H1 (cell line): ENCODE measurements around the gene TLE5. TPM values are rescaled to one million over a fixed set of nuclear protein-coding genes. Genes with fewer than 3 reads are reported as not detected.

Source experiments
- CTCF ChIA-PET: fragments of 300-600 bp; sonication (Branson Sonifier 250); formaldehyde crosslinking; loops from one replicate; lab custom pipeline; 2021; ENCODE audit not compliant: partially characterized antibody; lab: Charles Lee
- POLR2A ChIA-PET: fragments of 300-600 bp; sonication (Branson Sonifier 250); formaldehyde crosslinking; loops from one replicate; lab custom pipeline; 2021; ENCODE audit warnings: inconsistent platforms; ENCODE audit not compliant: partially characterized antibody; lab: Charles Lee
- DNase-seq, 2 experiments: peaks; one replicate each; pipeline versions ENCODE4 v3.0.0 to v3.0.0-alpha.2; 2010 to 2022; ENCODE audit warnings: low spot score in 2 of 2, low read depth in 1 of 2, mixed read lengths in 1 of 2
- FAIRE-seq: peaks from 2 replicates; lab custom pipeline; 2011; peaks lifted over from hg19 to GRCh38; lab: Jason Lieb, UNC
- H2AFZ ChIP-seq: 2 replicates; pipeline ENCODE4 v1.8.1; 2012; ENCODE audit warnings: low read length, inconsistent platforms
- H2AK5ac ChIP-seq: 2 replicates; pipeline ENCODE4 v1.6.1; 2013; ENCODE audit warnings: low read depth, low read length
- H2BK120ac ChIP-seq: replicated peaks from 2 replicates; pipeline ENCODE3; 2013; ENCODE audit warnings: low read depth, low read length, inconsistent platforms
- H2BK12ac ChIP-seq: 2 replicates; pipeline ENCODE4 v1.6.1; 2013; ENCODE audit warnings: low read depth, low read length
- H2BK15ac ChIP-seq: 2 replicates; pipeline ENCODE4 v1.6.1; 2013; ENCODE audit warnings: low read length
- H2BK20ac ChIP-seq: 2 replicates; pipeline ENCODE4 v1.6.1; 2013; ENCODE audit warnings: low read length
- H2BK5ac ChIP-seq: 2 replicates; pipeline ENCODE4 v1.6.1; 2013; ENCODE audit warnings: low read depth, low read length
- H3K14ac ChIP-seq: 2 replicates; pipeline ENCODE4 v1.6.1; 2013; ENCODE audit warnings: inconsistent platforms; ENCODE audit not compliant: insufficient read length
- H3K18ac ChIP-seq: 2 replicates; pipeline ENCODE4 v1.6.1; 2013; ENCODE audit warnings: low read length; ENCODE audit errors: extremely low read depth
- H3K23ac ChIP-seq: 2 replicates; pipeline ENCODE4 v1.6.1; 2013; ENCODE audit warnings: inconsistent platforms; ENCODE audit not compliant: insufficient read length
- H3K23me2 ChIP-seq: 2 replicates; pipeline ENCODE4 v1.6.1; 2013; ENCODE audit warnings: low read depth, low read length
- H3K27ac ChIP-seq: 2 replicates; pipeline ENCODE4 v1.6.1; 2011; ENCODE audit warnings: low read depth, low read length, inconsistent platforms
- H3K27me3 ChIP-seq, 4 experiments: replicated peaks in 1 of 4; 1 replicate in 1 of 4; 2 replicates in 3 of 4; pipeline versions ENCODE4 v1.6.1 to v1.8.1; 2011 to 2013; ENCODE audit warnings: low read length in 3 of 4, mild to moderate bottlenecking in 3 of 4, inconsistent platforms in 2 of 4, mixed read lengths in 2 of 4, moderate library complexity in 1 of 4; ENCODE audit not compliant: control insufficient read depth in 3 of 4, insufficient read depth in 3 of 4; ENCODE audit errors: extremely low read depth in 1 of 4
- H3K36me3 ChIP-seq, 4 experiments: 2 replicates each; pipeline versions ENCODE4 v1.6.1 to v1.8.1; 2011 to 2013; ENCODE audit warnings: mild to moderate bottlenecking in 4 of 4, low read length in 3 of 4, moderate library complexity in 2 of 4, control low read depth in 1 of 4, inconsistent platforms in 1 of 4; ENCODE audit not compliant: insufficient read depth in 4 of 4, control insufficient read depth in 2 of 4
- H3K4ac ChIP-seq: replicated peaks from 2 replicates; pipeline ENCODE3; 2013; ENCODE audit warnings: low read length, low read depth, mixed read lengths, inconsistent platforms; ENCODE audit not compliant: insufficient read length
- H3K4me1 ChIP-seq, 4 experiments: replicated peaks in 1 of 4; 1 replicate in 1 of 4; 2 replicates in 3 of 4; pipeline versions ENCODE4 v1.6.1 to v1.8.1; 2011 to 2013; ENCODE audit warnings: low read length in 3 of 4, inconsistent platforms in 2 of 4, mixed read lengths in 1 of 4; ENCODE audit not compliant: insufficient read depth in 4 of 4, control insufficient read depth in 3 of 4
- H3K4me2 ChIP-seq, 2 experiments: 2 replicates each; pipeline versions ENCODE4 v1.6.1 to v1.8.1; 2011 to 2013; ENCODE audit warnings: low read depth in 2 of 2, low read length in 2 of 2, control low read depth in 1 of 2, inconsistent platforms in 1 of 2, mild to moderate bottlenecking in 1 of 2; ENCODE audit not compliant: insufficient read depth in 1 of 2
- H3K4me3 ChIP-seq, 4 experiments: fragments of 200-600, 300-600 bp in 1 of 4; sonication (generic), shearing (Covaris generic), sonication (Bioruptor Twin) in 1 of 4; 2 replicates each; pipeline versions ENCODE4 v1.5.1 to v1.8.1; 2011 to 2016; ENCODE audit warnings: low read length in 4 of 4, low read depth in 3 of 4, control low read depth in 2 of 4, inconsistent platforms in 2 of 4, mild to moderate bottlenecking in 2 of 4, mixed read lengths in 1 of 4, moderate library complexity in 1 of 4; ENCODE audit not compliant: insufficient read depth in 2 of 4; ENCODE audit errors: extremely low read depth in 1 of 4
- H3K56ac ChIP-seq: replicated peaks from 2 replicates; pipeline ENCODE3; 2013; ENCODE audit warnings: low read depth, mild to moderate bottlenecking, mixed read lengths, low read length, inconsistent platforms; ENCODE audit not compliant: insufficient read length
- H3K79me1 ChIP-seq: 2 replicates; pipeline ENCODE4 v1.6.1; 2013; ENCODE audit warnings: low read depth, low read length, control low read depth
- H3K79me2 ChIP-seq, 2 experiments: 2 replicates each; pipeline versions ENCODE4 v1.6.1 to v1.8.1; 2012 to 2013; ENCODE audit warnings: low read length in 2 of 2, mild to moderate bottlenecking in 2 of 2, inconsistent platforms in 1 of 2; ENCODE audit not compliant: insufficient read depth in 2 of 2, control insufficient read depth in 1 of 2
- H3K9ac ChIP-seq, 4 experiments: replicated peaks in 1 of 4; 1 replicate in 1 of 4; 2 replicates in 3 of 4; pipeline versions ENCODE4 v1.6.1 to v1.8.1; 2011 to 2013; ENCODE audit warnings: low read depth in 3 of 4, low read length in 3 of 4, control low read depth in 2 of 4, mild to moderate bottlenecking in 2 of 4, moderate library complexity in 2 of 4, inconsistent platforms in 1 of 4; ENCODE audit errors: extremely low read depth in 1 of 4
- H3K9me3 ChIP-seq, 2 experiments: 2 replicates each; pipeline versions ENCODE4 v1.6.1 to v1.8.1; 2012 to 2013; ENCODE audit warnings: mild to moderate bottlenecking in 2 of 2, moderate library complexity in 2 of 2, control low read depth in 1 of 2, inconsistent platforms in 1 of 2, low read depth in 1 of 2, low read length in 1 of 2, mixed read lengths in 1 of 2; ENCODE audit not compliant: insufficient read depth in 2 of 2
- H4K20me1 ChIP-seq, 2 experiments: replicated peaks in 1 of 2; 2 replicates each; pipeline versions ENCODE3 to v1.8.1; 2011 to 2013; ENCODE audit warnings: inconsistent platforms in 2 of 2, low read length in 2 of 2, mild to moderate bottlenecking in 1 of 2; ENCODE audit not compliant: insufficient read depth in 2 of 2, control insufficient read depth in 1 of 2
- H4K5ac ChIP-seq: 2 replicates; pipeline ENCODE4 v1.6.1; 2013; ENCODE audit warnings: low read length, low read depth, mixed read lengths, inconsistent platforms; ENCODE audit not compliant: insufficient read length
- H4K8ac ChIP-seq: 2 replicates; pipeline ENCODE4 v1.8.0; 2013; ENCODE audit warnings: mild to moderate bottlenecking, moderate library complexity, low read length, inconsistent platforms; ENCODE audit not compliant: insufficient read depth; ENCODE audit errors: extremely low read depth
- H4K91ac ChIP-seq: replicated peaks from 2 replicates; pipeline ENCODE3; 2013; ENCODE audit warnings: low read length, mixed read lengths, inconsistent platforms; ENCODE audit not compliant: insufficient read length
- CBX5 ChIP-seq: fragments of 300-800, 300-1000 bp; sonication (generic); IDR thresholded peaks from 2 replicates; pipeline ENCODE4 v1.7.1; 2016; ENCODE audit warnings: antibody characterized with exemption, low read length, low read depth
- CBX8 ChIP-seq: fragments of 300-800, 300-1000 bp; sonication (generic); IDR thresholded peaks from 2 replicates; pipeline ENCODE4 v1.7.1; 2016; ENCODE audit warnings: low read depth, low read length, borderline replicate concordance
- CHD2 ChIP-seq: IDR thresholded peaks from 2 replicates; pipeline ENCODE4 v1.6.1; 2012; ENCODE audit warnings: low read length, improper control_type of control experiment
- EP300 ChIP-seq, 2 experiments: IDR thresholded peaks; 1 replicate in 1 of 2; 2 replicates in 1 of 2; pipeline ENCODE4 v1.6.1; 2011 to 2012; ENCODE audit warnings: low read depth in 2 of 2, low read length in 2 of 2, mild to moderate bottlenecking in 2 of 2, borderline replicate concordance in 1 of 2, inconsistent platforms in 1 of 2, moderate library complexity in 1 of 2
- EZH2 ChIP-seq: fragments of 200-600 bp; sonication (generic); IDR thresholded peaks from 2 replicates; pipeline ENCODE4 v1.7.1; 2012; ENCODE audit warnings: low read depth, mild to moderate bottlenecking, moderate library complexity, low read length, inconsistent platforms; ENCODE audit not compliant: severe bottlenecking
- SP1 ChIP-seq: IDR thresholded peaks from 2 replicates; pipeline ENCODE4 v1.6.1; 2011; ENCODE audit warnings: low read depth, low read length
- SP4 ChIP-seq: IDR thresholded peaks from 2 replicates; pipeline ENCODE4 v1.6.1; 2012; ENCODE audit warnings: low read length, inconsistent platforms
- TAF7 ChIP-seq: optimal IDR thresholded peaks from 2 replicates; pipeline ENCODE3; 2011; ENCODE audit warnings: low read depth, mild to moderate bottlenecking, inconsistent platforms, low read length, moderate library complexity, borderline replicate concordance
- WGBS, 2 experiments: shearing (Covaris generic) in 1 of 2; methylation state at CpG; one replicate each; pipeline versions ENCODE4 v1.1.6 to v1.1.7; 2013 to 2015; ENCODE audit warnings: low lambda C conversion rate in 2 of 2, mixed read lengths in 2 of 2, inconsistent platforms in 1 of 2, low coverage in 1 of 2, missing lambda C conversion rate in 1 of 2; ENCODE audit not compliant: insufficient replicate concordance in 2 of 2, insufficient coverage in 1 of 2, insufficient read length in 1 of 2; ENCODE audit errors: extremely low coverage in 1 of 2, missing lambda C conversion rate in 1 of 2; 5-methylcytosine and 5-hydroxymethylcytosine counted together
- polyA plus RNA-seq, 7 experiments: library from polyadenylated mRNA; depleted of rRNA in 3 of 7; stranded (reverse) in 5 of 7; unstranded in 2 of 7; fragments of >200 nt in 5 of 7; fragments of 200-250 nt in 2 of 7; gene quantifications; 1 replicate in 5 of 7; 2 replicates in 1 of 7; 4 replicates in 1 of 7; pipeline versions ENCODE4 v1.2.1 to v1.2.3, GENCODE V29; 2011 to 2013; ENCODE audit warnings: missing spikeins in 2 of 7, mixed read lengths in 2 of 7
- total RNA-seq: library from RNA; stranded (reverse); fragmentation: NEBNext Ultra II Directional; extraction: Animal tissue kit (Norgen Biotek cat#: 25700); gene quantifications from 2 replicates; pipeline ENCODE4 v1.2.1, GENCODE V29; 2021

TLE5 gene
- total and polyA plus RNA-seq, 2 of the 8 experiments (the other 6 are each of a cell fraction or from before 2014, with no cell fraction given), result 187 to 285 TPM

DNA sequence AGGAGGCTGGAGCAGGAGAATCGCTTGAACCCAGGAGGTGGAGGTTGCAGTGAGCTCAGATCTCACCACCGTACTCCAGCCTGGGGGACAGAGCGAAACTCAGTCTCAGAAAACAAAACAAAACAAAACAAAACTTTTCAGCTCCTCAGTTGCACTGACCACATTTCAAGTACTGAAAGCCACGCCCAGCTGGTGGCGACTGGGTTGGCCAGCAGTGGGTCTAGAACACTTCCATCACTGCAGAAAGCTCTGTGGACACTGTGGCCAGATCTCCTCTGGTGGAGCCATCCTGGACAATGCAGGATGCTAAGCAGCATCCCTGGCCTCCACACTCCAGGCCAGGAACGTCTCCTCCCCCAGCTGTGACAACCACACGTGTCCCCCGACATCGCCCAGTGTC lies 54.3 kb downstream of the TLE5 start:
- Histone ChIP-seq H3K4me2 (no peak overlapping the region), H4K8ac (no peak overlapping the region), H2BK12ac (no peak overlapping the region), H3K14ac (no peak overlapping the region), H4K5ac (no peak overlapping the region), H3K4me1 (peaks cover 0 to 14% (median 2%) of the 10 kb centered on the region in 4 experiments; a peak in 3 of 7 replicates), H3K56ac (no peak overlapping the region), H3K18ac (no peak overlapping the region), H3K23me2 (no peaks in the 10 kb centered on the region), H4K20me1 (peaks cover 0 to 2% of the 10 kb centered on the region in 2 experiments), H3K36me3 (no peaks in the 10 kb centered on the region), H3K4me3 (no peak overlapping the region), H2AK5ac (no peak overlapping the region), H3K4ac (no peak overlapping the region), H2AFZ (no peak overlapping the region), H3K9me3 (no peaks in the 10 kb centered on the region), H3K27me3 (no peaks in the 10 kb centered on the region), H3K79me2 (no peaks in the 10 kb centered on the region), H2BK120ac (no peak overlapping the region), H3K79me1 (no peaks in the 10 kb centered on the region), H4K91ac (no peak overlapping the region), H3K23ac (no peak overlapping the region), H3K9ac (no peak overlapping the region), H2BK20ac (no peak overlapping the region), H3K27ac (no peak overlapping the region), H2BK15ac (no peak overlapping the region), H2BK5ac (no peak overlapping the region)
- POLR2A ChIA-PET, result interaction anchor here (0.7 kb wide), 1 partner anchor 8 kb away, joined by 3 read pairs; no protein-coding TSS in a partner anchor
- 89% methylated on average over 9 of the region's 9 CpGs; no CpG with 5 or more reads in 1 of the 2 experiments for WGBS, 2 experiments
- TF ChIP-seq EP300 (IDR thresholded peaks at IDR 0.05; ENCODE audit: borderline replicate concordance in 1 of 2, low read depth in 2 of 2, low read length in 2 of 2) (no peak), CBX8 (no peak), TAF7 (no peak), CHD2 (no peak), CBX5 (no peak), SP4 (no peak), SP1 (no peak), EZH2 (no peak)
- DNase-seq (no peak), FAIRE-seq (no peak)
- CTCF ChIA-PET, result interaction anchor here (1.0 to 1.1 kb wide), 4 partner anchors 10 to 216 kb away, joined by 3 to 4 read pairs (median 3); no protein-coding TSS in a partner anchor
